Measurements from ENCODE around the gene COMTD1.
A peak's percentile ranks its signal among the peaks of the same experiment; 100 is the strongest.

The COMTD1 gene

GRCh38 chr10:75240329-75241076, 4.7 kb upstream of the COMTD1 start:
- TF ChIP-seq POLR2AphosphoS5 (IDR thresholded peaks at IDR 0.05; ENCODE audit: low read depth) (no peak), REST (IDR thresholded peaks at IDR 0.05; ENCODE audit: insufficient replicate concordance, low read depth) (no peak), SPI1 (IDR thresholded peaks at IDR 0.05; ENCODE audit: borderline replicate concordance, low read depth) (no peak), GABPA (IDR thresholded peaks at IDR 0.05; ENCODE audit: low read depth) (no peak), CTCF (IDR thresholded peaks at IDR 0.05; ENCODE audit: insufficient read depth, low read length) (no peak)
- H3K27ac ChIP-seq (replicated peaks), result no peak overlapping the region
- DNase-seq (ENCODE audit: low read depth in 1 of 2, low spot score in 1 of 2), result peak in 1 of 2 experiments; percentile 9
- H3K4me3 ChIP-seq (replicated peaks; ENCODE audit: insufficient read depth, low read length), result no peak overlapping the region
- H3K27me3 ChIP-seq (ENCODE audit: insufficient read depth, poor library complexity, severe bottlenecking), result no peaks in the 10 kb centered on the region

GRCh38 chr10:75239096-75239790, 3.5 kb upstream of the COMTD1 start:
- no peak overlapping the region for H3K4me3 ChIP-seq (replicated peaks; ENCODE audit: insufficient read depth, low read length)
- TF ChIP-seq REST (IDR thresholded peaks at IDR 0.05; ENCODE audit: insufficient replicate concordance, low read depth) (no peak), GABPA (IDR thresholded peaks at IDR 0.05; ENCODE audit: low read depth) (no peak), POLR2AphosphoS5 (IDR thresholded peaks at IDR 0.05; ENCODE audit: low read depth) (no peak), SPI1 (IDR thresholded peaks at IDR 0.05; ENCODE audit: borderline replicate concordance, low read depth) (no peak), CTCF (IDR thresholded peaks at IDR 0.05; ENCODE audit: insufficient read depth, low read length) (no peak)
- no peak overlapping the region for H3K27ac ChIP-seq (replicated peaks)
- no peaks in the 10 kb centered on the region for H3K27me3 ChIP-seq (ENCODE audit: insufficient read depth, poor library complexity, severe bottlenecking)
- no peak for DNase-seq (ENCODE audit: low read depth in 1 of 2, low spot score in 1 of 2)

- DNase-seq (ENCODE audit: low read depth in 1 of 2, low spot score in 1 of 2), result peak in 1 of 2 experiments; percentile 3
- TF ChIP-seq CTCF (IDR thresholded peaks at IDR 0.05; ENCODE audit: insufficient read depth, low read length) (no peak), SPI1 (IDR thresholded peaks at IDR 0.05; ENCODE audit: borderline replicate concordance, low read depth) (no peak), GABPA (IDR thresholded peaks at IDR 0.05; ENCODE audit: low read depth) (no peak), REST (IDR thresholded peaks at IDR 0.05; ENCODE audit: insufficient replicate concordance, low read depth) (no peak), POLR2AphosphoS5 (IDR thresholded peaks at IDR 0.05; ENCODE audit: low read depth) (no peak)
- Histone ChIP-seq H3K27me3 (ENCODE audit: insufficient read depth, poor library complexity, severe bottlenecking) (no peaks in the 10 kb centered on the region), H3K4me3 (replicated peaks; ENCODE audit: insufficient read depth, low read length) (no peak overlapping the region), H3K27ac (replicated peaks) (no peak overlapping the region)
Observed at GRCh38 chr10:75238182-75239095, 2.7 kb upstream of the COMTD1 start.

Data from HL-60 (cell line).